ENCODE data around the gene REV3L.

- TF ChIP-seq CTCF (IDR thresholded peaks at IDR 0.05; ENCODE audit: insufficient read depth, low read length) (no peak), REST (IDR thresholded peaks at IDR 0.05; ENCODE audit: insufficient replicate concordance, low read depth) (no peak), POLR2AphosphoS5 (IDR thresholded peaks at IDR 0.05; ENCODE audit: low read depth) (no peak), SPI1 (IDR thresholded peaks at IDR 0.05; ENCODE audit: borderline replicate concordance, low read depth) (no peak), GABPA (IDR thresholded peaks at IDR 0.05; ENCODE audit: low read depth) (no peak)
Observed at GRCh38 chr6:111439171-111439570, 43.8 kb downstream of the REV3L start.

All from HL-60 (cell line).